Mesenchymal stem cell (in vitro differentiated cells and primary cell): Measurements from ENCODE around the gene TRPM3.

Source experiments
- DNase-seq: peaks from one replicate; pipeline ENCODE4 v3.0.0-alpha.2; 2013
- H2AFZ ChIP-seq: one replicate; pipeline ENCODE4 v1.6.1; 2013; ENCODE audit warnings: low read depth, mild to moderate bottlenecking, control low read depth, inconsistent platforms, low read length, moderate library complexity
- H2AK5ac ChIP-seq: 2 replicates; pipeline ENCODE4 v1.6.1; 2013; ENCODE audit warnings: low read length, moderate library complexity, mild to moderate bottlenecking, inconsistent platforms; ENCODE audit not compliant: severe bottlenecking
- H2BK120ac ChIP-seq: one replicate; pipeline ENCODE4 v1.6.1; 2013; ENCODE audit warnings: low read depth, mild to moderate bottlenecking, inconsistent platforms, low read length, moderate library complexity
- H2BK12ac ChIP-seq, 2 experiments: one replicate each; pipeline ENCODE4 v1.6.1; 2013; ENCODE audit warnings: inconsistent platforms in 2 of 2, low read length in 2 of 2, mild to moderate bottlenecking in 2 of 2, moderate library complexity in 2 of 2, control low read depth in 1 of 2
- H2BK15ac ChIP-seq: one replicate; pipeline ENCODE4 v1.6.1; 2013; ENCODE audit warnings: mild to moderate bottlenecking, low read depth, inconsistent platforms; ENCODE audit not compliant: poor library complexity, severe bottlenecking
- H2BK5ac ChIP-seq: 2 replicates; pipeline ENCODE4 v1.6.1; 2013; ENCODE audit warnings: low read depth, mild to moderate bottlenecking, low read length, control low read depth, inconsistent platforms; ENCODE audit not compliant: poor library complexity, severe bottlenecking
- H3K14ac ChIP-seq, 2 experiments: one replicate each; pipeline ENCODE4 v1.6.1; 2013; ENCODE audit warnings: inconsistent platforms in 2 of 2, low read length in 2 of 2, control low read depth in 1 of 2, mild to moderate bottlenecking in 1 of 2, moderate library complexity in 1 of 2
- H3K18ac ChIP-seq, 2 experiments: one replicate each; pipeline ENCODE4 v1.6.1; 2013; ENCODE audit warnings: inconsistent platforms in 2 of 2, low read length in 2 of 2, control low read depth in 1 of 2, low read depth in 1 of 2, mild to moderate bottlenecking in 1 of 2
- H3K23ac ChIP-seq, 2 experiments: one replicate each; pipeline ENCODE4 v1.6.1; 2013; ENCODE audit warnings: inconsistent platforms in 2 of 2, low read length in 2 of 2, mild to moderate bottlenecking in 2 of 2, moderate library complexity in 2 of 2, control low read depth in 1 of 2
- H3K27ac ChIP-seq: 2 replicates; pipeline ENCODE4 v1.5.1; 2013; ENCODE audit warnings: mild to moderate bottlenecking, moderate library complexity, low read length, control low read depth, inconsistent platforms; ENCODE audit not compliant: poor library complexity, severe bottlenecking
- H3K27me3 ChIP-seq, 2 experiments: 2 replicates each; pipeline versions ENCODE4 v1.6.1 to v1.7.0; 2013; ENCODE audit warnings: low read length in 2 of 2, mild to moderate bottlenecking in 2 of 2, moderate library complexity in 2 of 2, control low read depth in 1 of 2, inconsistent platforms in 1 of 2; ENCODE audit not compliant: control insufficient read depth in 1 of 2, insufficient read depth in 1 of 2
- H3K36me3 ChIP-seq, 2 experiments: 2 replicates each; pipeline versions ENCODE4 v1.6.1 to v1.7.0; 2013; ENCODE audit warnings: low read length in 2 of 2, control low read depth in 1 of 2, inconsistent platforms in 1 of 2, low read depth in 1 of 2, mild to moderate bottlenecking in 1 of 2; ENCODE audit not compliant: insufficient read depth in 2 of 2, control insufficient read depth in 1 of 2
- H3K4ac ChIP-seq, 2 experiments: one replicate each; pipeline ENCODE4 v1.6.1; 2013; ENCODE audit warnings: inconsistent platforms in 2 of 2, low read length in 2 of 2, mild to moderate bottlenecking in 2 of 2, moderate library complexity in 2 of 2, control low read depth in 1 of 2, low read depth in 1 of 2
- H3K4me1 ChIP-seq: 2 replicates; pipeline ENCODE4 v1.6.1; 2013; ENCODE audit warnings: low read depth, low read length, control low read depth; ENCODE audit not compliant: control insufficient read depth, insufficient read depth
- H3K4me2 ChIP-seq: 2 replicates; pipeline ENCODE4 v1.6.1; 2013; ENCODE audit warnings: low read length, mild to moderate bottlenecking, inconsistent platforms; ENCODE audit not compliant: poor library complexity, severe bottlenecking
- H3K4me3 ChIP-seq, 2 experiments: 2 replicates each; pipeline versions ENCODE4 v1.5.1 to v1.7.0; 2013; ENCODE audit warnings: low read length in 2 of 2, mild to moderate bottlenecking in 2 of 2, control low read depth in 1 of 2, low read depth in 1 of 2; ENCODE audit not compliant: insufficient read depth in 1 of 2
- H3K79me1 ChIP-seq: replicated peaks from 2 replicates; pipeline ENCODE4 v1.6.1; 2013; ENCODE audit warnings: mild to moderate bottlenecking, control low read depth, low read length, inconsistent platforms; ENCODE audit not compliant: poor library complexity, severe bottlenecking
- H3K9ac ChIP-seq: 2 replicates; pipeline ENCODE4 v1.7.0; 2013; ENCODE audit warnings: mild to moderate bottlenecking, low read length, moderate library complexity
- H3K9me3 ChIP-seq: 2 replicates; pipeline ENCODE4 v1.7.0; 2013; ENCODE audit warnings: mild to moderate bottlenecking, low read length; ENCODE audit not compliant: control insufficient read depth
- H4K8ac ChIP-seq: one replicate; pipeline ENCODE4 v1.6.1; 2013; ENCODE audit warnings: inconsistent platforms, mild to moderate bottlenecking, low read length, moderate library complexity
- H4K91ac ChIP-seq: one replicate; pipeline ENCODE4 v1.6.1; 2013; ENCODE audit warnings: mild to moderate bottlenecking, low read length, inconsistent platforms
- WGBS: methylation state at CpG from one replicate; pipeline ENCODE4 v1.1.7; 2013; ENCODE audit warnings: mixed read lengths; 5-methylcytosine and 5-hydroxymethylcytosine counted together

Gene TRPM3

GRCh38 chr9:70772601-70773000 lies 348.8 kb downstream of the TRPM3 start:
- no peak overlapping the region for H3K23ac ChIP-seq
- no peaks in the 10 kb centered on the region for H3K36me3 ChIP-seq
- H3K9ac ChIP-seq: no peak overlapping the region
- no peak overlapping the region for H2BK120ac ChIP-seq
- no peak overlapping the region for H3K14ac ChIP-seq
- no peak overlapping the region for H2BK5ac ChIP-seq
- H3K27me3 ChIP-seq: no peaks in the 10 kb centered on the region
- no peak overlapping the region for H3K4me2 ChIP-seq
- no peak overlapping the region for H2BK15ac ChIP-seq
- H3K79me1 ChIP-seq: no peaks in the 10 kb centered on the region
- H3K18ac ChIP-seq: no peak overlapping the region
- no peak overlapping the region for H3K4ac ChIP-seq
- no peak overlapping the region for H2AK5ac ChIP-seq
- no peaks in the 10 kb centered on the region for H3K4me1 ChIP-seq
- H4K8ac ChIP-seq: no peak overlapping the region
- no peaks in the 10 kb centered on the region for H3K9me3 ChIP-seq
- DNase-seq: no peak
- H2AFZ ChIP-seq: no peak overlapping the region
- no peak overlapping the region for H2BK12ac ChIP-seq
- 56% methylated on average over 2 of the region's 3 CpGs for WGBS
- no peak overlapping the region for H3K4me3 ChIP-seq
- H4K91ac ChIP-seq: no peak overlapping the region
- no peak overlapping the region for H3K27ac ChIP-seq

GRCh38 chr9:70765946-70766345 lies 355.5 kb downstream of the TRPM3 start:
- Histone ChIP-seq H4K8ac (no peak overlapping the region), H2BK120ac (no peak overlapping the region), H3K27ac (no peak overlapping the region), H3K4me2 (no peak overlapping the region), H3K36me3 (no peaks in the 10 kb centered on the region), H3K18ac (no peak overlapping the region), H2BK5ac (no peak overlapping the region), H3K27me3 (no peaks in the 10 kb centered on the region), H3K9me3 (no peaks in the 10 kb centered on the region), H3K79me1 (no peaks in the 10 kb centered on the region), H3K14ac (no peak overlapping the region), H3K4ac (no peak overlapping the region), H3K4me3 (no peak overlapping the region), H3K4me1 (no peaks in the 10 kb centered on the region), H4K91ac (no peak overlapping the region), H3K9ac (no peak overlapping the region), H2AK5ac (no peak overlapping the region), H2BK12ac (no peak overlapping the region), H3K23ac (no peak overlapping the region), H2BK15ac (no peak overlapping the region), H2AFZ (no peak overlapping the region)
- WGBS: 20% methylated on average over 1 of the region's 1 CpG
- DNase-seq: no peak

- no peak overlapping the region for H2BK5ac ChIP-seq
- H3K27ac ChIP-seq: no peak overlapping the region
- no peak overlapping the region for H4K8ac ChIP-seq
- H2BK120ac ChIP-seq: no peak overlapping the region
- H2AFZ ChIP-seq: no peak overlapping the region
- H3K4ac ChIP-seq: no peak overlapping the region
- H3K9me3 ChIP-seq: no peaks in the 10 kb centered on the region
- WGBS: 61% methylated on average over 7 of the region's 8 CpGs
- H3K79me1 ChIP-seq: no peaks in the 10 kb centered on the region
- H3K4me2 ChIP-seq: no peak overlapping the region
- no peak overlapping the region for H4K91ac ChIP-seq
- no peak overlapping the region for H3K18ac ChIP-seq
- H3K9ac ChIP-seq: no peak overlapping the region
- no peak overlapping the region for H2BK12ac ChIP-seq
- H3K4me3 ChIP-seq: no peak overlapping the region
- H3K36me3 ChIP-seq: no peaks in the 10 kb centered on the region
- no peak overlapping the region for H2AK5ac ChIP-seq
- H3K27me3 ChIP-seq: no peaks in the 10 kb centered on the region
- H3K4me1 ChIP-seq: no peaks in the 10 kb centered on the region
- peak overlapping the region in 1 of 2 experiments; percentile 35 for H3K23ac ChIP-seq
- no peak for DNase-seq
- H2BK15ac ChIP-seq: no peak overlapping the region
- no peak overlapping the region for H3K14ac ChIP-seq
These were observed 360.2 kb downstream of the TRPM3 start for GRCh38 chr9:70761139-70761670.

- H3K36me3 ChIP-seq: no peaks in the 10 kb centered on the region
These were observed 361.2 kb downstream of the TRPM3 start for GRCh38 chr9:70760228-70760627.

More at GRCh38 chr9:70760228-70760627, 361.2 kb downstream of the TRPM3 start:
- no peak overlapping the region for H2BK12ac ChIP-seq
- H3K4me1 ChIP-seq: no peaks in the 10 kb centered on the region
- H4K8ac ChIP-seq: no peak overlapping the region
- no peak overlapping the region for H2AFZ ChIP-seq
- no peak overlapping the region for H3K9ac ChIP-seq
- H2BK15ac ChIP-seq: no peak overlapping the region
- H2BK5ac ChIP-seq: no peak overlapping the region
- H3K79me1 ChIP-seq: no peaks in the 10 kb centered on the region
- no peaks in the 10 kb centered on the region for H3K27me3 ChIP-seq
- H4K91ac ChIP-seq: no peak overlapping the region
- no peak overlapping the region for H3K18ac ChIP-seq
- no peak overlapping the region for H3K4me3 ChIP-seq
- H3K27ac ChIP-seq: no peak overlapping the region
- H3K4me2 ChIP-seq: no peak overlapping the region
- WGBS: 81% methylated on average over 5 of the region's 8 CpGs
- H3K23ac ChIP-seq: no peak overlapping the region
- H2AK5ac ChIP-seq: no peak overlapping the region
- H2BK120ac ChIP-seq: no peak overlapping the region
- H3K9me3 ChIP-seq: no peaks in the 10 kb centered on the region
- no peak overlapping the region for H3K4ac ChIP-seq
- DNase-seq: no peak
- H3K14ac ChIP-seq: no peak overlapping the region
